GM06990 (cell line): ENCODE results near the gene TBC1D5.
"Not testable (repeated sequence)": the region's sequence is repeated elsewhere in the genome, so short reads cannot be mapped to it uniquely, and the experiment has no call there.

Source experiments
- DNase-seq: peaks from one replicate; pipeline ENCODE4 v3.0.0-alpha.2; 2011; ENCODE audit not compliant: insufficient read length; ENCODE audit errors: extremely low read depth
- H3K27me3 ChIP-seq: replicated peaks from 2 replicates; pipeline ENCODE4 v1.6.0; 2011; ENCODE audit warnings: low read length; ENCODE audit not compliant: control insufficient read depth, insufficient read depth
- H3K36me3 ChIP-seq: 2 replicates; pipeline ENCODE4 v1.5.1; 2011; ENCODE audit warnings: low read length; ENCODE audit not compliant: control insufficient read depth, insufficient read depth
- H3K4me3 ChIP-seq: replicated peaks from 2 replicates; pipeline ENCODE4 v1.5.1; 2011; ENCODE audit warnings: low read depth, mild to moderate bottlenecking, control low read depth, low read length
- TF ChIP-seq, protein P1 (sequence below): IDR thresholded peaks from 2 replicates; pipeline ENCODE4 v1.5.1; 2011; ENCODE audit warnings: low read length, control low read depth, mild to moderate bottlenecking, inconsistent platforms; ENCODE audit not compliant: insufficient read depth, poor library complexity, severe bottlenecking

Gene TBC1D5

DNA sequence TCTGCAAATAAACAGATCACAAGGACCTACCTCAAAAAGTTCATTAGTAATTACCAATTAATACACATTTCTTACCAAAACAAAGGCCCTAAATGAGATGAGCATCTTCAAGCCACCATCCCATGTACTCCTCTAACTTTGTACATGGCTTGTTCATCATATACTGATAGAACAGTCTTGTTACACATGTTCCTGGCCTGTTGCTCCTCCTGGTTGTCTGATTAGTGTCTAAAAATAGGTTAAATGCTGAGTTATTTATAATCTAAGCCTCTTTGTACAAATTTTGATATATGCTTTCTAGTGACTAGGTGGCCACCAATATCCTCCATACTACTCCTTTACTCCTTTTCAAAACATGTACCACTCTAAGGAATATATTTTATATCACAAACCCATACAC, 25.0 kb downstream of the TBC1D5 start:
- no peak for DNase-seq
- TF ChIP-seq, protein P1, sequence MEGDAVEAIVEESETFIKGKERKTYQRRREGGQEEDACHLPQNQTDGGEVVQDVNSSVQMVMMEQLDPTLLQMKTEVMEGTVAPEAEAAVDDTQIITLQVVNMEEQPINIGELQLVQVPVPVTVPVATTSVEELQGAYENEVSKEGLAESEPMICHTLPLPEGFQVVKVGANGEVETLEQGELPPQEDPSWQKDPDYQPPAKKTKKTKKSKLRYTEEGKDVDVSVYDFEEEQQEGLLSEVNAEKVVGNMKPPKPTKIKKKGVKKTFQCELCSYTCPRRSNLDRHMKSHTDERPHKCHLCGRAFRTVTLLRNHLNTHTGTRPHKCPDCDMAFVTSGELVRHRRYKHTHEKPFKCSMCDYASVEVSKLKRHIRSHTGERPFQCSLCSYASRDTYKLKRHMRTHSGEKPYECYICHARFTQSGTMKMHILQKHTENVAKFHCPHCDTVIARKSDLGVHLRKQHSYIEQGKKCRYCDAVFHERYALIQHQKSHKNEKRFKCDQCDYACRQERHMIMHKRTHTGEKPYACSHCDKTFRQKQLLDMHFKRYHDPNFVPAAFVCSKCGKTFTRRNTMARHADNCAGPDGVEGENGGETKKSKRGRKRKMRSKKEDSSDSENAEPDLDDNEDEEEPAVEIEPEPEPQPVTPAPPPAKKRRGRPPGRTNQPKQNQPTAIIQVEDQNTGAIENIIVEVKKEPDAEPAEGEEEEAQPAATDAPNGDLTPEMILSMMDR: no peak
- Histone ChIP-seq H3K27me3 (no peaks in the 10 kb centered on the region), H3K36me3 (peaks cover 4% of the 10 kb centered on the region), H3K4me3 (no peak overlapping the region)

- Histone ChIP-seq H3K4me3 (no peak overlapping the region), H3K27me3 (no peaks in the 10 kb centered on the region), H3K36me3 (peaks cover 4% of the 10 kb centered on the region)
- no peak for DNase-seq
- TF ChIP-seq, protein P1: no peak
Observed at GRCh38 chr3:17714473-17714872, 28.0 kb downstream of the TBC1D5 start.

DNA sequence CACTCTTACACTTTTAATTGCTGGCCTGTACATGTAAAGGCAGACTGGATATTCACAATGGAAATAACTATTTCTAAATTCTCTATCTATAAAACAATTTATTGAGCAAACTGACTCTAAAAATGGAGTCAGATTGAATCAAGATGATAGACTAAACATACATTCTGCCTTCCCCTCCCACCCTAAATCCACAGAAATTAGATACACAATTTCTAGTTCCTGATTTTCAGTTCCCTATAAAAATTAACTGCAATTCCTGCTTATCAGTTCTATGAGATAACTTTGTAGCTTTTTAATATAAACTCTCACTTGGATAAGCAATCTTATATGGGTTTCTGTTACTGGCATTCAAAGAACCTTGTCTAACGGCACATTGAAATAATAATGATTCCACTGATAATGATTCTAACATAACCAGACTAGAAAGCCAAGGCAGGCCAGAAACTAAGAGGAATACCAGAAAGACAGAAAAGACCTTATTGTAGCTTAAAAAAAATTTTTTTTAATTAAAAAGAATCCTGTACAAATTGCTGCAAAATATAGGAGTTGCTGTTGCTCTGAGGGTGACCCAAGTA, 33.1 kb downstream of the TBC1D5 start:
- Histone ChIP-seq H3K27me3 (no peaks in the 10 kb centered on the region), H3K36me3 (0 out of 2 replicates have a peak, but pooled peaks cover under 1% of the 10 kb centered on the region), H3K4me3 (no peak overlapping the region)
- TF ChIP-seq, protein P1: no peak
- no peak for DNase-seq

DNA sequence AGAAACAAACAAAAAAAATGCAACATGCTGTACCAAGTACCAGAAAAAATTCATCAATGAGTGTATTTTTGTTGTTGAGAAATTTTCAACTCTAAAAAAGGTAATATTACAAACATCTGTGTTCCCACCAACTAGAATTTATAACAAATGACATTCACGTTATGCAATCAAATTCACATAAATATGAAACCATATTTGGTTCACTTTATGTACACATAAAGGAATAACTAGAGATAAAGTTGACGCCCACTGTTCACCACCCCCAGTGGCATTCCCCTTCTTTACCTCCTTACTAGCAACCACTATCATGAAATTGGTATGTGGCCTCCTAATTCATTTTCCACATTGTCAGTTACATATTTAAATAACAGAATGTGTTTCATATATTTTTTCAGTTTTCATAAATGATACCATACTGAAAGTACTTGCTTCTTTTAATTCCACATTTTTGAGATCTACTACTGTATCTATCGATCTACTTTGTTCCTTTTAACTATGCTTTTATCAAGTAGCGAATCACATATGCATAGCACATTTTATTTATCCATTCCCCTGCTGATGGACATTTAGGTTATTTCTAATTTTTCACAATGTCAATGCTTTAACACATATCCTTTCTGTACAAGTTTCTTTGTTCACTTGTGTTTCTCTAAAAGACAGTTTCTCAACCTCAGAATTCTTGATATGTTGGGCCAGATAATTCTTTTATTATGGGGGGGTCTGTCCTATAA, 34.5 kb downstream of the TBC1D5 start:
- DNase-seq: no peak
- no peak overlapping the region for H3K4me3 ChIP-seq
- TF ChIP-seq, protein P1: no peak
- H3K36me3 ChIP-seq: no peaks in the 10 kb centered on the region
- H3K27me3 ChIP-seq: no peaks in the 10 kb centered on the region

- H3K27me3 ChIP-seq, H3K36me3 ChIP-seq, DNase-seq, H3K4me3 ChIP-seq: not testable (repeated sequence)
Observed at GRCh38 chr3:17705991-17706390, 36.4 kb downstream of the TBC1D5 start.

DNA sequence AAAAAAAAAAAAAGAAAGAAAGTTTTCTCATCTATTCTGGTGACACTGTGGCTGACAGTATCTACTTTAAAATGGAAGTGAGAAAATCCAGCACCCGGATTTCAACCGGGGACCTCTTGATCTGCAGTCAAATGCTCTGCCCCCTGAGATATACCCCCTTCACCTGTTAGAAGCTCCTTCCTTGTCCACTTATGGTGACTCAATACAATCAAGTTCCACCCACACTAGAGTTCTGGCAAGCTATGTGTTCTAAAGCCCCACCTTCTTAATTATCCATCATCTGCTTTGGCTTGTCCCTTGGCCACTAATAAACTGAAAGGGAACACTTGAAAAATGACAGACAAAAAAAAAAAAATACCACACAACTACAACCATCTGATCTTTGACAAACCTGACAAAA, 42.6 kb downstream of the TBC1D5 start:
- not testable (repeated sequence) for H3K27me3 ChIP-seq, H3K36me3 ChIP-seq, H3K4me3 ChIP-seq, DNase-seq

- H3K36me3 ChIP-seq, DNase-seq, H3K4me3 ChIP-seq, H3K27me3 ChIP-seq: not testable (repeated sequence)
Observed at GRCh38 chr3:17695665-17696064, 46.8 kb downstream of the TBC1D5 start.

DNA sequence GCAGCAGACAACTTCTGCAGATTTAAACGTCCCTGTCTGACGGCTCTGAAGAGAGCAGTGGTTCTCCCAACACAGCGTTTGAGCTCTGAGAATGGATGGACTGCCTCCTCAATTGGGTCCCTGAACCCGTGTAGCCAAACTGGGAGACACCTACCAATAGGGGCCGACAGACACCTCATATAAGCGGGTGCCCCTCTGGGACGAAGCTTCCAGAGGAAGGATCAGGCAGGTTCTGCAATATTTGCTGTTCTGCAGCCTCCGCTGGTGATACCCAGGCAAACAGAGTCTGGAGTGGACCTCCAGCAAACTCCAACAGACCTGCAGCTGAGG, 48.8 kb downstream of the TBC1D5 start:
- H3K4me3 ChIP-seq, DNase-seq, H3K27me3 ChIP-seq, H3K36me3 ChIP-seq: not testable (repeated sequence)

GRCh38 chr3:17692846-17693669, 49.4 kb downstream of the TBC1D5 start:
- H3K27me3 ChIP-seq, DNase-seq, H3K36me3 ChIP-seq, H3K4me3 ChIP-seq: not testable (repeated sequence)
